ENCODE results near the gene ACOT7.

ACOT7 gene

GRCh38 chr1:6248932-6249738, 144.4 kb downstream of the ACOT7 start:
- DNase-seq (ENCODE audit: low spot score), result no peak

- DNase-seq (ENCODE audit: low spot score), result no peak
Measured at GRCh38 chr1:6248161-6248776, 145.3 kb downstream of the ACOT7 start.

GRCh38 chr1:6247651-6248050, 145.9 kb downstream of the ACOT7 start:
- no peak for DNase-seq (ENCODE audit: low spot score)

- peak; percentile 98 for DNase-seq (ENCODE audit: low spot score)
Measured at GRCh38 chr1:6246497-6247467, 146.8 kb downstream of the ACOT7 start.

GRCh38 chr1:6245869-6246496, 147.6 kb downstream of the ACOT7 start:
- no peak for DNase-seq (ENCODE audit: low spot score)

GRCh38 chr1:6245086-6245868, 148.3 kb downstream of the ACOT7 start:
- peak; percentile 93 for DNase-seq (ENCODE audit: low spot score)

GRCh38 chr1:6244401-6245049, 149.0 kb downstream of the ACOT7 start:
- no peak for DNase-seq (ENCODE audit: low spot score)

- DNase-seq (ENCODE audit: low spot score), result no peak
Measured at GRCh38 chr1:6243993-6244392, 149.6 kb downstream of the ACOT7 start, which contains the start of gene HES3. Gene HES3 (plus strand): TSS chr1:6244179. CDS start chr1:6244366, 187 bp downstream.

- DNase-seq (ENCODE audit: low spot score), result no peak
Measured at GRCh38 chr1:6243053-6243834, 150.3 kb downstream of the ACOT7 start.

- no peak for DNase-seq (ENCODE audit: low spot score)
Measured at GRCh38 chr1:6241887-6242740, 151.5 kb downstream of the ACOT7 start.

- DNase-seq (ENCODE audit: low spot score), result no peak
Measured at GRCh38 chr1:6241107-6241886, 152.3 kb downstream of the ACOT7 start.

- no peak for DNase-seq (ENCODE audit: low spot score)
Measured at GRCh38 chr1:6239950-6240768, 153.4 kb downstream of the ACOT7 start.

- no peak for DNase-seq (ENCODE audit: low spot score)
Measured at GRCh38 chr1:6239213-6239752, 154.3 kb downstream of the ACOT7 start.

GRCh38 chr1:6237093-6237492, 156.5 kb downstream of the ACOT7 start:
- DNase-seq (ENCODE audit: low spot score), result no peak

GRCh38 chr1:6235296-6235677, 158.3 kb downstream of the ACOT7 start:
- no peak for DNase-seq (ENCODE audit: low spot score)

GRCh38 chr1:6234502-6235295, 158.9 kb downstream of the ACOT7 start:
- no peak for DNase-seq (ENCODE audit: low spot score)

All from HuH-7.5 (cell line).